Keratinocyte (primary cell): Measurements from ENCODE around the gene FHIT. TPM values are rescaled to one million over a fixed set of nuclear protein-coding genes. Genes with fewer than 3 reads are reported as not detected.

Source experiments
- DNase-seq: peaks from one replicate; pipeline ENCODE4 v3.0.0-alpha.2; 2011; ENCODE audit warnings: low read depth, missing footprints, low spot score
- FAIRE-seq: peaks from 2 replicates; lab custom pipeline; 2011; peaks lifted over from hg19 to GRCh38; lab: Jason Lieb, UNC
- H2AFZ ChIP-seq: 2 replicates; pipeline ENCODE4 v1.6.0; 2012; ENCODE audit warnings: low read length, control low read depth, inconsistent platforms; ENCODE audit not compliant: control insufficient read depth
- H3K27ac ChIP-seq: 2 replicates; pipeline ENCODE4 v1.5.1; 2011; ENCODE audit warnings: low read length; ENCODE audit not compliant: control insufficient read depth, insufficient read depth
- H3K27me3 ChIP-seq: 3 replicates; pipeline ENCODE4 v1.6.0; 2011; ENCODE audit warnings: low read length; ENCODE audit not compliant: control insufficient read depth, insufficient read depth; ENCODE audit errors: extremely low read depth
- H3K36me3 ChIP-seq, 2 experiments: 2 replicates in 1 of 2; 3 replicates in 1 of 2; pipeline ENCODE4 v1.5.1; 2011; ENCODE audit warnings: low read length in 2 of 2, mild to moderate bottlenecking in 1 of 2; ENCODE audit not compliant: control insufficient read depth in 2 of 2, insufficient read depth in 2 of 2; ENCODE audit errors: extremely low read depth in 1 of 2
- H3K4me1 ChIP-seq: 3 replicates; pipeline ENCODE4 v1.5.1; 2011; ENCODE audit warnings: low read length; ENCODE audit not compliant: control insufficient read depth, insufficient read depth; ENCODE audit errors: extremely low read depth
- H3K4me2 ChIP-seq: 3 replicates; pipeline ENCODE4 v1.6.0; 2011; ENCODE audit warnings: low read depth, low read length; ENCODE audit not compliant: control insufficient read depth, insufficient read depth; ENCODE audit errors: extremely low read depth
- H3K4me3 ChIP-seq, 3 experiments: fragments of 200-600 bp in 1 of 3; sonication (generic) in 1 of 3; 2 replicates in 2 of 3; 3 replicates in 1 of 3; pipeline ENCODE4 v1.5.1; 2011 to 2016; ENCODE audit warnings: low read length in 3 of 3, mild to moderate bottlenecking in 3 of 3, control low read depth in 2 of 3, inconsistent platforms in 1 of 3, low read depth in 1 of 3, mixed read lengths in 1 of 3, mixed run types in 1 of 3, moderate library complexity in 1 of 3; ENCODE audit not compliant: control insufficient read depth in 2 of 3, insufficient read depth in 2 of 3; ENCODE audit errors: extremely low read depth in 1 of 3
- H3K79me2 ChIP-seq: 2 replicates; pipeline ENCODE4 v1.6.0; 2012; ENCODE audit warnings: low read length; ENCODE audit not compliant: control insufficient read depth, insufficient read depth
- H3K9ac ChIP-seq: 3 replicates; pipeline ENCODE4 v1.6.0; 2011; ENCODE audit warnings: low read length; ENCODE audit not compliant: control insufficient read depth, insufficient read depth; ENCODE audit errors: extremely low read depth
- H3K9me1 ChIP-seq: 3 replicates; pipeline ENCODE4 v1.6.0; 2011; ENCODE audit warnings: low read length; ENCODE audit not compliant: control insufficient read depth, insufficient read depth; ENCODE audit errors: extremely low read depth
- H3K9me3 ChIP-seq: 2 replicates; pipeline ENCODE4 v1.5.1; 2012; ENCODE audit warnings: low read depth, low read length; ENCODE audit not compliant: control insufficient read depth
- H4K20me1 ChIP-seq: 3 replicates; pipeline ENCODE4 v1.6.0; 2011; ENCODE audit warnings: low read length; ENCODE audit not compliant: control insufficient read depth, insufficient read depth; ENCODE audit errors: extremely low read depth
- EZH2 ChIP-seq: IDR thresholded peaks from one replicate; pipeline ENCODE4 v1.6.1; 2012; ENCODE audit warnings: inconsistent platforms, mild to moderate bottlenecking, low read length, moderate library complexity
- dilution Hi-C: fragments of 300-500 bp; cut with MboI; formaldehyde crosslinking; loops from one replicate; pipeline ENCODE4 v1.7.0; 2020; ENCODE audit warnings: low sequenced_read_pairs; ENCODE audit not compliant: extremely low pct_ligation_motif_present
- polyA plus RNA-seq, 5 experiments: library from polyadenylated mRNA; depleted of rRNA in 3 of 5; stranded (reverse) in 3 of 5; stranded (forward) in 1 of 5; unstranded in 1 of 5; fragments of >200 nt; gene quantifications; 1 replicate in 1 of 5; 2 replicates in 3 of 5; 3 replicates in 1 of 5; pipeline versions ENCODE4 v1.2.1 to v1.2.3, GENCODE V29; 2011 to 2012; ENCODE audit warnings: missing spikeins in 2 of 5, low read depth in 1 of 5, low replicate concordance in 1 of 5
- TF ChIP-seq, protein P1 (sequence below), 3 experiments: IDR thresholded peaks in 1 of 3; conservative IDR thresholded peaks in 1 of 3; optimal IDR thresholded peaks in 1 of 3; 2 replicates in 2 of 3; 3 replicates in 1 of 3; pipeline versions ENCODE3 to v1.5.1; 2011; ENCODE audit warnings: low read length in 3 of 3, mild to moderate bottlenecking in 3 of 3, moderate library complexity in 2 of 3, control low read depth in 1 of 3, inconsistent platforms in 1 of 3; ENCODE audit not compliant: insufficient read depth in 2 of 3; ENCODE audit errors: extremely low read depth in 1 of 3

Gene FHIT
- polyA plus RNA-seq, 1 donor (not counting 4 experiments of a cell fraction or from before 2014, with no cell fraction given): 2.2 TPM

DNA sequence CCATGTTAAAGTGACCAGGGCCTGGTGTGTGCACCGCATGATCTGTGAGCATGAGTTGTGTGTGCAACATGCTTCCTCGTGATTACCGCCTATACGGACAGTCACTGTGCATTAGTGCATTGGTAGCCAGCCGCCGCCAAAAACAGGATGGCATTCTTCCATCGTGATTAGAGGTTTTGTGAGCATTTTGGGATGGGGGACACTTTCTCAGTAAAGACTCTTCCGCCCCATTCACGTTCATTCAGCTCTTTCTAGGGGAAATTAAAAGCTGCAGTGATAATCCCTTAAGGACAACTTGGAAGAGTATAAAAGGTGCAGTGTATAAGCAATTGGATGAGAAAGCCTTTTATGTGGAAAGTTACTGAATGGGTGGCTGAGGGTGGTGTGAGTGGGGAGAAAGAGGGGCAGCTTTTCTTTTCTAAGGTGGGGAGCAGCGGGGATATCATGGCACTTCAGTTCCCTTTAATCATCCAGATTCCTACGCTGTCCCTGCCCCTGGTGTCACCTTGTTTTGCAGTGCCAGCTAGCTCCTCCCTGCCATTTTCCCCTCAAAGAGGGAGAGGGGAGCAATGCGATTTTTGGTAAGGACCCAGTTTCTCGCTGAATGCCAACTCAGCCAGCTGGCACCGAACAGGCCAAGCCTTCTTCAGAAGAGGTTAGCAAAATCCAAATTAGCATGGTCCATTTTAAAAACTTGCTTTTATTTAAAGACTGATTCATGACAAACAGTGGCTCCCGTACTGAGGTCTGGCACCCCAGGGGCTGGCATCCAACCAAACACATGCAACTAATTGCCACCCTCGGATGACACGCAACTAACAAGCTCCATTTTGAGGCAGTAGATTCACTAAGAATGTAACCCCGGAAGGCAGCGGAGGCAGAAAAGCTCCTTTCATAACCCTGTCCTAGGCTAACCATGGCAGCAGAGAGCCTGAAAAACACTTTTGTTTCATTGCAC lies 447.8 kb downstream of the FHIT start:
- DNase-seq (no peak), FAIRE-seq (no peak)
- Histone ChIP-seq H3K9me1 (no peaks in the 10 kb centered on the region), H3K9ac (no peak overlapping the region), H3K36me3 (no peaks in the 10 kb centered on the region), H3K9me3 (no peaks in the 10 kb centered on the region), H3K4me1 (no peaks in the 10 kb centered on the region), H3K79me2 (no peaks in the 10 kb centered on the region), H3K4me2 (no peak overlapping the region), H3K4me3 (no peak overlapping the region), H3K27me3 (no peaks in the 10 kb centered on the region), H4K20me1 (no peaks in the 10 kb centered on the region), H2AFZ (no peak overlapping the region), H3K27ac (no peak overlapping the region)
- no peak for TF ChIP-seq EZH2
- TF ChIP-seq, protein P1, sequence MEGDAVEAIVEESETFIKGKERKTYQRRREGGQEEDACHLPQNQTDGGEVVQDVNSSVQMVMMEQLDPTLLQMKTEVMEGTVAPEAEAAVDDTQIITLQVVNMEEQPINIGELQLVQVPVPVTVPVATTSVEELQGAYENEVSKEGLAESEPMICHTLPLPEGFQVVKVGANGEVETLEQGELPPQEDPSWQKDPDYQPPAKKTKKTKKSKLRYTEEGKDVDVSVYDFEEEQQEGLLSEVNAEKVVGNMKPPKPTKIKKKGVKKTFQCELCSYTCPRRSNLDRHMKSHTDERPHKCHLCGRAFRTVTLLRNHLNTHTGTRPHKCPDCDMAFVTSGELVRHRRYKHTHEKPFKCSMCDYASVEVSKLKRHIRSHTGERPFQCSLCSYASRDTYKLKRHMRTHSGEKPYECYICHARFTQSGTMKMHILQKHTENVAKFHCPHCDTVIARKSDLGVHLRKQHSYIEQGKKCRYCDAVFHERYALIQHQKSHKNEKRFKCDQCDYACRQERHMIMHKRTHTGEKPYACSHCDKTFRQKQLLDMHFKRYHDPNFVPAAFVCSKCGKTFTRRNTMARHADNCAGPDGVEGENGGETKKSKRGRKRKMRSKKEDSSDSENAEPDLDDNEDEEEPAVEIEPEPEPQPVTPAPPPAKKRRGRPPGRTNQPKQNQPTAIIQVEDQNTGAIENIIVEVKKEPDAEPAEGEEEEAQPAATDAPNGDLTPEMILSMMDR (optimal IDR thresholded peaks at IDR 0.05 in 1 of 3, IDR thresholded peaks at IDR 0.05 in 1 of 3, conservative IDR thresholded peaks at IDR 0.05 in 1 of 3; ENCODE audit: extremely low read depth in 1 of 3, insufficient read depth in 2 of 3, low read length in 3 of 3): no peak
- dilution Hi-C loops: no loop called here

DNA sequence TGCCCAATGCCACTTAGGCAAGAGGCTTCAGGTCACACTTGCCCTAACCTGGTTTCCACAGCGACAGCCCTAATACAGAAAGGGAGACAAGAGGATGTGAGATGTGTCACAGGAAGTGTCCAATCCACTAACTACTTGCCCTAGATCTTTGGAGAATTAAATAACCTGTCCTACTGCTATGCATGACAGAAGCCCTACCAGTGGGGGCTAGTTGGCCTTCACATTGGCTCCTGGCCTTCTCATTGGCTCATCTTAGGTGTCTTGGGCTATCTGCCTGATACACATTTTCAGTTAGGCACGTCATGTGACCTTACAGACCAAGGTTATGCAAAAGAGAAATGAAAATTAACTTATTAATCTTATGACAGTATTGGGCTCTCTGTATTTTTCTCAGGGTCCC lies 449.9 kb downstream of the FHIT start:
- no peak overlapping the region for H3K4me3 ChIP-seq
- H4K20me1 ChIP-seq: no peaks in the 10 kb centered on the region
- H3K9ac ChIP-seq: no peak overlapping the region
- H3K27me3 ChIP-seq: no peaks in the 10 kb centered on the region
- no peak overlapping the region for H3K4me2 ChIP-seq
- H3K79me2 ChIP-seq: no peaks in the 10 kb centered on the region
- no peak for DNase-seq
- H3K9me1 ChIP-seq: no peaks in the 10 kb centered on the region
- no peak overlapping the region for H3K27ac ChIP-seq
- H3K4me1 ChIP-seq: no peaks in the 10 kb centered on the region
- no peaks in the 10 kb centered on the region for H3K9me3 ChIP-seq
- H2AFZ ChIP-seq: no peak overlapping the region
- FAIRE-seq: no peak
- TF ChIP-seq, protein P1 (optimal IDR thresholded peaks at IDR 0.05 in 1 of 3, IDR thresholded peaks at IDR 0.05 in 1 of 3, conservative IDR thresholded peaks at IDR 0.05 in 1 of 3; ENCODE audit: extremely low read depth in 1 of 3, insufficient read depth in 2 of 3, low read length in 3 of 3): no peak
- TF ChIP-seq EZH2: no peak
- H3K36me3 ChIP-seq: no peaks in the 10 kb centered on the region
- dilution Hi-C loops: no loop called here
